SU-DHL-6 (cell line): ENCODE data around the gene CNPPD1.

ENCODE experiments used
- EZH2phosphoT487 ChIP-seq: fragments of 200-600 bp; sonication (generic), shearing (Covaris generic); conservative IDR thresholded peaks from 2 replicates; pipeline ENCODE4 v1.6.1; 2018; ENCODE audit warnings: mild to moderate bottlenecking, antibody characterized with exemption, low read length, moderate library complexity, mixed read lengths
- TF ChIP-seq, protein P1 (sequence below): fragments of 200-600 bp; sonication (generic); IDR thresholded peaks from one replicate; pipeline ENCODE4 v1.5.1; 2017; ENCODE audit warnings: antibody characterized with exemption, mild to moderate bottlenecking, low read length, moderate library complexity; ENCODE audit not compliant: insufficient read depth, poor library complexity, severe bottlenecking

DNA sequence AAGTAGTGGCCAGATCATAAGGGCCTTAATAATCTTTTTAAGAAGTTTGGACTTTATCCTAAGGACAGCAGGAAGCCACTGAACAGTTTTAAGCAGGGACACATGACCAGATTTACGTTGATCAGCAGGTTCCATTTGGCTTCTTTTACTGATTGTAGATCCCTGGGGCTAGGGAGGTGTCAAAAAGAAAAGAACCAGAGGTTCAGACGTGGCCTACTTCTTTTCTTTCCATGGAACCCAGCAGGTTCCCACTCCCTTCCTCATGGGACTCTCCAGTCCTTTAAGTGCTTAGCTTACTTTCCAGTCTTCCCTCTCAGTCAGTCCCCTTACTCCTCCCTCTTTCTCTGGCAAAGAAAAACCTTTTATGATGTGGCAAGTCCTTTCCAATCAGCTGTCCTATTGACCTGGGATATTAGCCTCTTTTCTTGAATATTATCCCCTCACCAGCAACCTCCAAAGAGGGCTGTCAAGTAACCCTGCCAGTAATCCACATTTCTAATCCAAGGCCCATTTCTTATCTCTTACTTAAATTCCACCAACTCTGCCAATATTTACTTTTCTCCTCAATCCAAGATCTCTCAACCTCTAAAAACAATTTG, 49.6 kb downstream of the CNPPD1 start:
- TF ChIP-seq, protein P1, sequence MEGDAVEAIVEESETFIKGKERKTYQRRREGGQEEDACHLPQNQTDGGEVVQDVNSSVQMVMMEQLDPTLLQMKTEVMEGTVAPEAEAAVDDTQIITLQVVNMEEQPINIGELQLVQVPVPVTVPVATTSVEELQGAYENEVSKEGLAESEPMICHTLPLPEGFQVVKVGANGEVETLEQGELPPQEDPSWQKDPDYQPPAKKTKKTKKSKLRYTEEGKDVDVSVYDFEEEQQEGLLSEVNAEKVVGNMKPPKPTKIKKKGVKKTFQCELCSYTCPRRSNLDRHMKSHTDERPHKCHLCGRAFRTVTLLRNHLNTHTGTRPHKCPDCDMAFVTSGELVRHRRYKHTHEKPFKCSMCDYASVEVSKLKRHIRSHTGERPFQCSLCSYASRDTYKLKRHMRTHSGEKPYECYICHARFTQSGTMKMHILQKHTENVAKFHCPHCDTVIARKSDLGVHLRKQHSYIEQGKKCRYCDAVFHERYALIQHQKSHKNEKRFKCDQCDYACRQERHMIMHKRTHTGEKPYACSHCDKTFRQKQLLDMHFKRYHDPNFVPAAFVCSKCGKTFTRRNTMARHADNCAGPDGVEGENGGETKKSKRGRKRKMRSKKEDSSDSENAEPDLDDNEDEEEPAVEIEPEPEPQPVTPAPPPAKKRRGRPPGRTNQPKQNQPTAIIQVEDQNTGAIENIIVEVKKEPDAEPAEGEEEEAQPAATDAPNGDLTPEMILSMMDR, result no peak
- TF ChIP-seq EZH2phosphoT487, result no peak
